Esophagus (tissue), 2 donors: ENCODE measurements around the gene CDC42EP2. TPM values are rescaled to one million over a fixed set of nuclear protein-coding genes. Genes with fewer than 3 reads are reported as not detected.

Source experiments
- H3K27ac ChIP-seq, 2 donors: one replicate each; pipeline ENCODE4 v1.5.1; 2013; ENCODE audit warnings: low read depth in 2 of 2, mild to moderate bottlenecking in 2 of 2, inconsistent platforms in 1 of 2, low read length in 1 of 2, moderate library complexity in 1 of 2
- H3K27me3 ChIP-seq, 2 donors: one replicate each; pipeline ENCODE4 v1.6.1; 2013; ENCODE audit warnings: low read length in 2 of 2, control low read depth in 1 of 2, mild to moderate bottlenecking in 1 of 2; ENCODE audit not compliant: insufficient read depth in 2 of 2, control insufficient read depth in 1 of 2
- H3K36me3 ChIP-seq, 2 donors: one replicate each; pipeline ENCODE4 v1.6.1; 2013; ENCODE audit warnings: low read length in 1 of 2; ENCODE audit not compliant: control insufficient read depth in 2 of 2, insufficient read depth in 2 of 2
- H3K4me1 ChIP-seq, 2 donors: one replicate each; pipeline ENCODE4 v1.6.1; 2013; ENCODE audit warnings: low read length in 1 of 2; ENCODE audit not compliant: control insufficient read depth in 2 of 2, insufficient read depth in 2 of 2
- H3K4me3 ChIP-seq, 2 donors: one replicate each; pipeline ENCODE4 v1.5.1; 2013; ENCODE audit warnings: low read length in 2 of 2, mild to moderate bottlenecking in 2 of 2, low read depth in 1 of 2, moderate library complexity in 1 of 2
- H3K9me3 ChIP-seq, 2 donors: one replicate each; pipeline ENCODE4 v1.6.1; 2013; ENCODE audit warnings: mild to moderate bottlenecking in 2 of 2, low read depth in 1 of 2, low read length in 1 of 2, moderate library complexity in 1 of 2; ENCODE audit not compliant: control insufficient read depth in 2 of 2, insufficient read depth in 1 of 2
- WGBS, 2 donors: extraction: QIAGEN DNeasy Blood & Tissue Kit; methylation state at CpG; one replicate each; pipeline ENCODE4 v1.1.7; 2013; 5-methylcytosine and 5-hydroxymethylcytosine counted together
- polyA plus RNA-seq, 2 donors: library from polyadenylated mRNA; stranded (reverse); fragments of 200-250 nt; gene quantifications; one replicate each; pipeline ENCODE4 v1.2.3, GENCODE V29; 2013
- donor health status: healthy with polysubstance abuse.
- donor health status: Bipolar disorder and iron deficiency.

CDC42EP2 gene
- polyA plus RNA-seq, 2 donors, result 4.4 to 4.7 TPM

GRCh38 chr11:65316227-65317024 lies 1.8 kb downstream of the CDC42EP2 start:
- WGBS, 2 donors, result 22 to 37% methylated on average over 20 of the region's 20 CpGs
- Histone ChIP-seq H3K36me3 (peaks cover 0 to 8% of the 10 kb centered on the region in 2 donors), H3K9me3 (no peaks in the 10 kb centered on the region), H3K27ac (peak overlapping the region; percentile 77 to 92), H3K27me3 (no peaks in the 10 kb centered on the region), H3K4me1 (peaks cover 0 to 13% of the 10 kb centered on the region in 2 donors), H3K4me3 (peak overlapping the region; percentile 67 to 91)

- WGBS, 2 donors, result 27 to 30% methylated on average over 13 of the region's 13 CpGs
- Histone ChIP-seq H3K4me3 (peak overlapping the region; percentile 5 to 23), H3K36me3 (peaks cover 0 to 12% of the 10 kb centered on the region in 2 donors), H3K4me1 (peaks cover 0 to 13% of the 10 kb centered on the region in 2 donors), H3K27ac (peak overlapping the region; percentile 77 to 92), H3K27me3 (no peaks in the 10 kb centered on the region), H3K9me3 (no peaks in the 10 kb centered on the region)
Observed at GRCh38 chr11:65317025-65317786, 2.5 kb downstream of the CDC42EP2 start.

GRCh38 chr11:65320386-65321075 lies 5.9 kb downstream of the CDC42EP2 start:
- Histone ChIP-seq H3K27me3 (no peaks in the 10 kb centered on the region), H3K9me3 (no peaks in the 10 kb centered on the region), H3K4me1 (peaks cover 0 to 11% of the 10 kb centered on the region in 2 donors), H3K36me3 (peaks cover 0 to 12% of the 10 kb centered on the region in 2 donors), H3K27ac (no peak overlapping the region), H3K4me3 (no peak overlapping the region)
- WGBS, 2 donors, result 73 to 80% methylated on average over 22 of the region's 22 CpGs

GRCh38 chr11:65321076-65321475 lies 6.4 kb downstream of the CDC42EP2 start:
- 84 to 88% methylated on average over 15 of the region's 15 CpGs for WGBS, 2 donors
- Histone ChIP-seq H3K4me1 (peaks cover 0 to 11% of the 10 kb centered on the region in 2 donors), H3K4me3 (no peak overlapping the region)

GRCh38 chr11:65321828-65322485 lies 7.3 kb downstream of the CDC42EP2 start:
- no peaks in the 10 kb centered on the region for H3K9me3 ChIP-seq
- H3K36me3 ChIP-seq, result peaks cover 0 to 12% of the 10 kb centered on the region in 2 donors
- no peaks in the 10 kb centered on the region for H3K27me3 ChIP-seq
- no peak overlapping the region for H3K27ac ChIP-seq
- H3K4me1 ChIP-seq, result peaks cover 0 to 4% of the 10 kb centered on the region in 2 donors
- H3K4me3 ChIP-seq, result no peak overlapping the region
- WGBS, 2 donors, result 61 to 72% methylated on average over 13 of the region's 13 CpGs

More at GRCh38 chr11:65321076-65321475, 6.4 kb downstream of the CDC42EP2 start:
- Histone ChIP-seq H3K27me3 (no peaks in the 10 kb centered on the region), H3K27ac (no peak overlapping the region), H3K9me3 (no peaks in the 10 kb centered on the region), H3K36me3 (peaks cover 0 to 12% of the 10 kb centered on the region in 2 donors)

GRCh38 chr11:65323813-65324212 lies 9.1 kb downstream of the CDC42EP2 start:
- Histone ChIP-seq H3K27me3 (no peaks in the 10 kb centered on the region), H3K27ac (peak overlapping the region in 1 of 2 donors; percentile 11), H3K4me1 (peaks cover 0 to 2% of the 10 kb centered on the region in 2 donors), H3K9me3 (no peaks in the 10 kb centered on the region), H3K36me3 (peaks cover 0 to 12% of the 10 kb centered on the region in 2 donors), H3K4me3 (no peak overlapping the region)
- WGBS, 2 donors, result 69% methylated on average over 12 of the region's 12 CpGs

- Histone ChIP-seq H3K27ac (no peak overlapping the region), H3K4me1 (no peaks in the 10 kb centered on the region), H3K27me3 (no peaks in the 10 kb centered on the region), H3K36me3 (peaks cover 0 to 12% of the 10 kb centered on the region in 2 donors), H3K4me3 (no peak overlapping the region), H3K9me3 (no peaks in the 10 kb centered on the region)
- WGBS, 2 donors, result 81 to 84% methylated on average over 4 of the region's 4 CpGs
Observed at GRCh38 chr11:65325435-65325834, 10.8 kb downstream of the CDC42EP2 start.

- Histone ChIP-seq H3K27ac (no peak overlapping the region), H3K36me3 (no peaks in the 10 kb centered on the region), H3K27me3 (no peaks in the 10 kb centered on the region), H3K9me3 (no peaks in the 10 kb centered on the region), H3K4me1 (no peaks in the 10 kb centered on the region), H3K4me3 (no peak overlapping the region)
- WGBS, 2 donors, result 83 to 88% methylated on average over 8 of the region's 8 CpGs
Observed at GRCh38 chr11:65327021-65327420, 12.4 kb downstream of the CDC42EP2 start.

GRCh38 chr11:65329478-65329877 lies 14.8 kb downstream of the CDC42EP2 start:
- 44 to 47% methylated on average over 2 of the region's 2 CpGs for WGBS, 2 donors

More at GRCh38 chr11:65329478-65329877, 14.8 kb downstream of the CDC42EP2 start:
- H3K9me3 ChIP-seq, result no peaks in the 10 kb centered on the region
- no peaks in the 10 kb centered on the region for H3K4me1 ChIP-seq
- H3K4me3 ChIP-seq, result no peak overlapping the region
- H3K27ac ChIP-seq, result no peak overlapping the region
- H3K27me3 ChIP-seq, result no peaks in the 10 kb centered on the region
- no peaks in the 10 kb centered on the region for H3K36me3 ChIP-seq
